HEK293 (cell line): ENCODE results near the gene DPY19L2.
"Not testable (repeated sequence)": the region's sequence is repeated elsewhere in the genome, so short reads cannot be mapped to it uniquely, and the experiment has no call there.

Source experiments
- MYNN ChIP-seq: fragments of 450-650 bp; formaldehyde crosslinking; IDR thresholded peaks from 2 replicates; pipeline ENCODE4 v1.5.1; 2016; ENCODE audit warnings: missing biosample characterization, missing genetic modification characterization, borderline replicate concordance
- TCF7L2 ChIP-seq: IDR thresholded peaks from 2 replicates; pipeline ENCODE4 v1.6.1; 2011; ENCODE audit warnings: low read depth, mild to moderate bottlenecking, inconsistent platforms, low read length, moderate library complexity, borderline replicate concordance
- ZBTB7A ChIP-seq: fragments of 450-650 bp; formaldehyde crosslinking; IDR thresholded peaks from 2 replicates; pipeline ENCODE4 v1.5.1; 2016; ENCODE audit warnings: low read depth, missing biosample characterization, missing genetic modification characterization
- ZFP41 ChIP-seq: fragments of 450-650 bp; formaldehyde crosslinking; IDR thresholded peaks from 2 replicates; pipeline ENCODE4 v1.5.1; 2016; ENCODE audit warnings: missing biosample characterization, missing genetic modification characterization, borderline replicate concordance
- ZNF10 ChIP-seq: fragments of 450-650 bp; formaldehyde crosslinking; IDR thresholded peaks from 2 replicates; pipeline ENCODE4 v1.5.1; 2017; ENCODE audit warnings: missing biosample characterization, missing genetic modification characterization
- ZNF23 ChIP-seq: fragments of 450-650 bp; formaldehyde crosslinking; IDR thresholded peaks from 2 replicates; pipeline ENCODE4 v1.5.1; 2016; ENCODE audit warnings: missing biosample characterization, missing genetic modification characterization, borderline replicate concordance
- ZNF239 ChIP-seq: fragments of 450-650 bp; formaldehyde crosslinking; IDR thresholded peaks from 2 replicates; pipeline ENCODE4 v1.5.1; 2016; ENCODE audit warnings: missing biosample characterization, missing genetic modification characterization
- ZNF501 ChIP-seq: fragments of 450-650 bp; formaldehyde crosslinking; IDR thresholded peaks from 2 replicates; pipeline ENCODE4 v1.5.1; 2016; ENCODE audit warnings: missing biosample characterization, missing genetic modification characterization
- ZNF560 ChIP-seq: fragments of 450-650 bp; formaldehyde crosslinking; IDR thresholded peaks from 2 replicates; pipeline ENCODE4 v1.5.1; 2017; ENCODE audit warnings: missing biosample characterization, missing genetic modification characterization, borderline replicate concordance
- TF ChIP-seq, protein P1 (sequence below): fragments of 450-650 bp; formaldehyde crosslinking; IDR thresholded peaks from 2 replicates; pipeline ENCODE4 v1.5.1; 2016; ENCODE audit warnings: missing biosample characterization, missing genetic modification characterization
- TF ChIP-seq, protein P2 (sequence below): fragments of 450-650 bp; formaldehyde crosslinking; IDR thresholded peaks from 2 replicates; pipeline ENCODE4 v1.5.1; 2016; ENCODE audit warnings: missing biosample characterization, missing genetic modification characterization

DNA sequence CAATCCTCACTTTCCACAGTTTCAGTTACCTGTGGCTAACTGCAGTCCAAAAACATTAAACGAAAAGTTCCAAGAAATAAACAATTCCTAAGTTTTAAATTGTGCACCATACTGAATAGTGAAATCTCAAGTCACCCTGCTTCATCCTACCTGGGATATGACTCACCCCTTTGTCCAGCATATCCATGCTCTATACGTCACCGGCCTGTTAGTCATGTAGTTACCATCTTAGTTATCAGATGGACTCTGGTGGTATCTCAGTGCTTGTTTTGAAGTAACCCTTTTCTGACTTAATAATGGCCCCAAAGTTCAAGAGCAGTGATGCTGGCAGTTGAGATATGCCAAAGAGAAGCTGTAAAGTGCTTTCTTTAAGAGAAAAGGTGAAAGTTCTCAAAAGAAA, 83.9 kb downstream of the DPY19L2 start:
- TF ChIP-seq ZFP41; ZNF23 (tag by site-specific recombination); ZNF10 (tag by site-specific recombination); MYNN (tag by site-specific recombination); ZNF501; ZBTB7A (tag by site-specific recombination); TCF7L2; ZNF239 (tag by site-specific recombination); ZNF560 (tag by site-specific recombination): not testable (repeated sequence)
- TF ChIP-seq, protein P1, sequence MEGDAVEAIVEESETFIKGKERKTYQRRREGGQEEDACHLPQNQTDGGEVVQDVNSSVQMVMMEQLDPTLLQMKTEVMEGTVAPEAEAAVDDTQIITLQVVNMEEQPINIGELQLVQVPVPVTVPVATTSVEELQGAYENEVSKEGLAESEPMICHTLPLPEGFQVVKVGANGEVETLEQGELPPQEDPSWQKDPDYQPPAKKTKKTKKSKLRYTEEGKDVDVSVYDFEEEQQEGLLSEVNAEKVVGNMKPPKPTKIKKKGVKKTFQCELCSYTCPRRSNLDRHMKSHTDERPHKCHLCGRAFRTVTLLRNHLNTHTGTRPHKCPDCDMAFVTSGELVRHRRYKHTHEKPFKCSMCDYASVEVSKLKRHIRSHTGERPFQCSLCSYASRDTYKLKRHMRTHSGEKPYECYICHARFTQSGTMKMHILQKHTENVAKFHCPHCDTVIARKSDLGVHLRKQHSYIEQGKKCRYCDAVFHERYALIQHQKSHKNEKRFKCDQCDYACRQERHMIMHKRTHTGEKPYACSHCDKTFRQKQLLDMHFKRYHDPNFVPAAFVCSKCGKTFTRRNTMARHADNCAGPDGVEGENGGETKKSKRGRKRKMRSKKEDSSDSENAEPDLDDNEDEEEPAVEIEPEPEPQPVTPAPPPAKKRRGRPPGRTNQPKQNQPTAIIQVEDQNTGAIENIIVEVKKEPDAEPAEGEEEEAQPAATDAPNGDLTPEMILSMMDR: not testable (repeated sequence)
- TF ChIP-seq, protein P2, sequence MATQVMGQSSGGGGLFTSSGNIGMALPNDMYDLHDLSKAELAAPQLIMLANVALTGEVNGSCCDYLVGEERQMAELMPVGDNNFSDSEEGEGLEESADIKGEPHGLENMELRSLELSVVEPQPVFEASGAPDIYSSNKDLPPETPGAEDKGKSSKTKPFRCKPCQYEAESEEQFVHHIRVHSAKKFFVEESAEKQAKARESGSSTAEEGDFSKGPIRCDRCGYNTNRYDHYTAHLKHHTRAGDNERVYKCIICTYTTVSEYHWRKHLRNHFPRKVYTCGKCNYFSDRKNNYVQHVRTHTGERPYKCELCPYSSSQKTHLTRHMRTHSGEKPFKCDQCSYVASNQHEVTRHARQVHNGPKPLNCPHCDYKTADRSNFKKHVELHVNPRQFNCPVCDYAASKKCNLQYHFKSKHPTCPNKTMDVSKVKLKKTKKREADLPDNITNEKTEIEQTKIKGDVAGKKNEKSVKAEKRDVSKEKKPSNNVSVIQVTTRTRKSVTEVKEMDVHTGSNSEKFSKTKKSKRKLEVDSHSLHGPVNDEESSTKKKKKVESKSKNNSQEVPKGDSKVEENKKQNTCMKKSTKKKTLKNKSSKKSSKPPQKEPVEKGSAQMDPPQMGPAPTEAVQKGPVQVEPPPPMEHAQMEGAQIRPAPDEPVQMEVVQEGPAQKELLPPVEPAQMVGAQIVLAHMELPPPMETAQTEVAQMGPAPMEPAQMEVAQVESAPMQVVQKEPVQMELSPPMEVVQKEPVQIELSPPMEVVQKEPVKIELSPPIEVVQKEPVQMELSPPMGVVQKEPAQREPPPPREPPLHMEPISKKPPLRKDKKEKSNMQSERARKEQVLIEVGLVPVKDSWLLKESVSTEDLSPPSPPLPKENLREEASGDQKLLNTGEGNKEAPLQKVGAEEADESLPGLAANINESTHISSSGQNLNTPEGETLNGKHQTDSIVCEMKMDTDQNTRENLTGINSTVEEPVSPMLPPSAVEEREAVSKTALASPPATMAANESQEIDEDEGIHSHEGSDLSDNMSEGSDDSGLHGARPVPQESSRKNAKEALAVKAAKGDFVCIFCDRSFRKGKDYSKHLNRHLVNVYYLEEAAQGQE (tag by site-specific recombination): not testable (repeated sequence)
